HG02885 (cell line): ENCODE data around the gene MINDY4.
"Not testable (repeated sequence)": the region's sequence is repeated elsewhere in the genome, so short reads cannot be mapped to it uniquely, and the experiment has no call there.

ENCODE experiments used
- ATAC-seq: cut with Tn5 transposase; IDR thresholded peaks from one replicate; pipeline ENCODE4 v1.9.1; 2021; ENCODE audit warnings: mild to moderate bottlenecking; ENCODE audit not compliant: unreplicated experiment, poor library complexity

The MINDY4 gene

GRCh38 chr7:30799206-30799975 is 28.2 kb downstream of the MINDY4 start:
- ATAC-seq = peak; percentile 77

GRCh38 chr7:30799976-30800661 is 28.9 kb downstream of the MINDY4 start:
- ATAC-seq = no peak

DNA sequence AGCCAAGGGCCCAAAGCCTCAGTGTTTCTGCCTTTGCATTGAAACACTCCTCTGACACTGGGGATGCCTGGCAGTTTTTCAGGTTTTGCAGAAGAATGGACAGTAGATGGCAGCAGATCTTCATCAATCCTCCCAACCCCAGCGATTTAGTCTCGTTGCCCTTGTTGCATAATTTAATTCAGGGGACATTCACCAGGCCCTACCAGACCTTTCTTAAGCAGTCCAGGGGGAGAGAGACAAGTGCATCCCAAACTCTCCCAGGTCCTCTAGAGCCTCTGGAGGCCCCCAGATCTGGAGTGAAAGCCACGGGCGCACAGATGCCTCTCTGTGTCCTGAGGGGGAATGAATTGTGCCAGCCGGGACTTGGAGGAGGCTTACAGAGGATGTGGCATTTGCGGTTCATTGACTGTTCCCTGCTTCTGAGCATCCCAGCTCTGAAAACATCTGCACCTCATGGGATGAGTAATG is 29.6 kb downstream of the MINDY4 start:
- peak; percentile 39 for ATAC-seq

DNA sequence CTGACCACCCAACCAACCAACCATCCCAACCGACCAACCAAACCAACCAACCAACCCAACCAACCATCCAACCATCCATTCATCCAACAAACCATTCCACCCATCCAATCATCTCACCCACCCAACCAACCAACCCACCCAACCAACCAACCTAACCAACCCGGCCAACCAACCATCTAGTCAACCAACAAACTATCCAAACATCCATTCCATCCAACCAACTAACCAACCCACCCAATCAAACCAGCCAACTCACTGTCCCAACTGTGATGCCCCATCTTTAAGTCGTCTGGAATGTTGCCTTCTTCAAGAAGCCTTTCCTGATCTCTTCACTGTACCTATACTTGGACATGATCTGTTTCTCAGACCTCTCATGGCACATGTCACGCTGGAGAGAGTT is 31.6 kb downstream of the MINDY4 start:
- ATAC-seq = no peak

- no peak for ATAC-seq
These were observed 33.0 kb downstream of the MINDY4 start for GRCh38 chr7:30804078-30804661.

GRCh38 chr7:30805081-30805691 is 34.0 kb downstream of the MINDY4 start:
- ATAC-seq = no peak

DNA sequence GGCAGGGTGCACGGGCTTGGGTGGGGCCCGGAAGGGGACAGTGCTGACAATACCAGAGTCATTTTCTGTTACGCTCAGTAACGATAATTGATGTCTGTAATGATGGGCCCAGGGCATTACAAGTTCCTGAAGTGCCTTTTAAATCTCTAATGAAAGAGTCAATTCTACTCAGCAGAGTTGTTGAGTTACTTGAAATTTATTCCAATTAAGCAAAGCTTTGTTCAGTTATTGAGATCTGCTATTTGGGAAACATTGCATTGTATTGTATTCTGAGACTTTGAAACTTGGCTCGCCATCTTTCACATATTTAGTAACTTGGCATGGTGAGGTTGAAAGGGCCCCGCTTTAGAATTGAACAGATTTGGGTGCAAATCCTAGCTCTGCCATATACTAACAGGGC is 34.7 kb downstream of the MINDY4 start:
- ATAC-seq = no peak

DNA sequence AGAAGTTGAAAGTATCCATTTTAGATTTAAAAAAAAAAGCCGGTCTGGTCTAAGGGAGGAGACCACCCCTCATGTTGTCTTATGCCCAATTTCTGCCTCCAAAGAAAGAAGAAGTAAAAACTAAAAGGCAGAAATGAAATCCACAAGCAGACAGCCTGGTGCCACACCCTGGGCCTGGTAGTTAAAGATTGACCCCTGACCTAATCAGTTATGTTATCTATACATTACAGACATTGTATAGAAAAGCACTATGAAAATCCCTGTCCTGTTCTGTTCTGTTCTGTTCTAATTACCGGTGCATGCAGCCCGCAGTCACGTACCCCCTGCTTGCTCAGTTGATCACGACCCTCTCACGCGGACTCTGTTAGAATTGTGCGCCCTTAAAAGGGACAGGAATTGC is 36.3 kb downstream of the MINDY4 start:
- ATAC-seq = not testable (repeated sequence)

- not testable (repeated sequence) for ATAC-seq
These were observed 36.7 kb downstream of the MINDY4 start for GRCh38 chr7:30807941-30808340.

- no peak for ATAC-seq
These were observed 39.8 kb downstream of the MINDY4 start for GRCh38 chr7:30810986-30811385.

GRCh38 chr7:30812676-30813075 is 41.5 kb downstream of the MINDY4 start:
- ATAC-seq = no peak

GRCh38 chr7:30813466-30813865 is 42.2 kb downstream of the MINDY4 start:
- ATAC-seq = no peak

- ATAC-seq = no peak
These were observed 43.6 kb downstream of the MINDY4 start for GRCh38 chr7:30814700-30815387.

GRCh38 chr7:30815388-30815854 is 44.2 kb downstream of the MINDY4 start:
- ATAC-seq = no peak

- ATAC-seq = no peak
These were observed 44.9 kb downstream of the MINDY4 start for GRCh38 chr7:30815951-30816644.

GRCh38 chr7:30816645-30817370 is 45.6 kb downstream of the MINDY4 start:
- no peak for ATAC-seq

DNA sequence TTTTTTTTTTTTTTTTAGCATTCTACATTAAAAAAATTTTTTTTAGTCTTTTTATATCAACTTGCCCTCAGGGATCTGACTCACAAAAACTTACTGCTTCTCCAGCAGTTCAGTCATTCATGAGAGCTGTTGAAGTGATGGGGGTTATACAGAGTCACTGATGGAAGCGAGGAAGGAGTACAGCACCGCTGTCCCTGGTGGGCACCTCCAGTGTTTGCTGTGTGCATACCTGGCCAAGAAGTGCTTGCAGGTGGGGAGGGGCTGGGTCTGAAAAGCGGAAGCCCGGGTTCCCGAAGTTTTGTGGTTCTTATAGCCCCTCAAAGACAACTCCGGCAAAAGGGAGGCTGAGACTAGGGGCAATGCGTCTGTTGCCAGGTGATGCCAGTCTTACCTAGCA is 46.2 kb downstream of the MINDY4 start:
- ATAC-seq = no peak

DNA sequence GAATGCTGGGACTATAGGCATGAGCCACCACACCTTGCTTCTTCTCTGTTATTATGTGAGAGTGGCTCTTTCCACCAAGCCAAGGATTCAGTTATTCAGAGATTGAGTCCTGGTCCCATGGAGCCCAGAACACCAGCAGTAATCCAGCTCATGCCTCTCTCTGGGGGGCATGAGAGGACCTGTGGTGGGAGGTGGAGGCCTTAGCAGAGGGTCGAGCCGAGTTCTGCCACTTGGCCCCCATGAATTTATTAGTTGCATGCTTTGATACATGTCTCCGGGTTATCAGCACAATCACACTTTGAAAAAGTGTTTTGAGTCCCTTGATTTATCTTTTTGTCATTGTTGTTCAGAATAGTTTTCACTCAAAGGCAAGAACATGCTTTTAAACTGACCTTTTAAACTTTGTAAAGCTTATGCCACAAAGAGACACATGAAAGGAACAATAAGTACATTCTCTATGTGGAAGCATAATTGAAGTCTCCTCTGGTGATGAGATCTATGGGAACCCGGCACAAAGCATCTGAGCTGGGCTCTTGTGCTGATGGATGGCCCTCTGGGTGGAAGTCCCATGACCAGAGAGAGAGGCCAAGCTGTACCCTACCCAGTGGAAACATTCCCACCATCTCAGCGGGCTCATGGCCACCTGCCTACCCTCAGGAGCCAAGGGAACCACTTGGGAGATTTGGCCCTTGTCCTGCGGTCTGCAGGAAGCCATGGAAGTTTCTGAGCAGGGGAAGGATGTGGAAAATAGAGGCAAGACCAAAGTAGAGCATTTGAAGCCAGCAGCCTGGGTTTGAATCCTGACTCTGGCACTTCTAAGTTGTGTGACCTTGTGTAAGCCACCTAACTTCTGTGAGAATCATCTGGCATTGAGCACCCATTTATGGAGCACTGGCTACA is 53.9 kb downstream of the MINDY4 start:
- ATAC-seq = no peak
